GM19035 (cell line): ENCODE results near the gene GAL3ST2.
A peak's percentile ranks its signal among the peaks of the same experiment; 100 is the strongest.
"Not testable (repeated sequence)": the region's sequence is repeated elsewhere in the genome, so short reads cannot be mapped to it uniquely, and the experiment has no call there.

ENCODE experiments used
- ATAC-seq: cut with Tn5 transposase; IDR thresholded peaks from one replicate; pipeline ENCODE4 v1.9.1; 2021; ENCODE audit not compliant: unreplicated experiment

Gene GAL3ST2

DNA sequence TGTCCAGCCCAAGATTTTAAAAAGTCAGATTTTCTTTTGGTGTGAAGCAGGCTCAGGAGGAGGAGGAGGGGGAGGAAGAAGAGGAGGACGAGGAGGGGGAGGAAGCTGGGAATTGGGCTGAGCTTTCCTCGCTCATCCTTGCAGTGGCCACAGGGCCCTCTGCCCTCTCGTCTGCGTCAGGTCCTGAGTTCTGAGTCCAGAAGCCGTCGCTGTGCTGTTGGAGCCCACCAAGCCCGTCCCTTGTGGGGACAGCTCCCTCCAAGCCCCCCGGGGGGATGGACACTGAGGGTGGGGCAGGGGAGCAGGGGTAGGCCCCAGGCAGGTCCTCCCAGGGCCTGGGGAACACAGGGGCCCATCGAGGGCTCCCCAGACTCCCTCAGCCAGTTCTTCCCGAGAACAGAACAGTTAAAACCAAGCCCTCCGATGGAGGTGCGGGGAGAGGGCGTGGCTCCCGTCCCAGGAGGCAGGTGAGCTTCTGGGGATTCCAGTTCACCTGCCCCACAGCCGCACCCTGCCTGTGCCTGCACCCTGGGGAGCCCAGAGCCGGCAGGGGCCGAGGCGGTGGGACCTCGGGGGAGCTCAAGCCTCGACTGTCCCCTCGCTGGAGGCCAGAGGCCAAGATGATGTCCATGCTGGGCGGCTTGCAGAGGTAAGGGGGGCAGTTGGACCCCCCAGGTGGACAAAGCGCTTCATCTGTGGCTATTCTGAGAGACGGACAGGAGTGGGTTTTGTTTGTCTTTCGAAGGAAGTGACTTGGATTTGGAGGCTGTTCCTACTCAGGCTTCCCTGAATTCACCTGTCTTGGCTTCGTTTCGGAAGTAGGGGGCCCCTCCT lies at the start of gene GAL3ST2:
GAL3ST2 (plus strand) TSS at position 487 of the 834 bp plus-strand sequence; CDS start at position 621, 134 bp downstream.
- no peak for ATAC-seq

DNA sequence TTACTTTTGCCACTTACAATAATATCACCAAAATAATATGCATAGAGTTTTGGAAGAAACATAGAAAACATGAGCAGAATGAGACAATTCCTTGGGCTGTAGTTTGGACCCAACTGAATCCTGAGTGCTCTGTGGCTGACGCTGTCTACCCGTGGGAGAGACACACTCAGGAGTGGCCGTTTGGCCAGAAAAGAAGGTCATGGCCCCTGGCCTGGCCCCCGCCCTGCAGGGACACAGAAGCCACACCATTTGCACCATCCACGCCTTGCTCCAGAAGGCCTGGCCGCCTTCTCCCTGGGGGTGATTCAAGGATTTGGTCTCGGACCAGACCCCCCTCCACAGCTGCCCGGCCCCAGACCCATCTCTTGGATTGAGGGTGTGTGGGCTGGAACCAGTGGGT lies 48.6 kb upstream of the GAL3ST2 start:
- ATAC-seq, result no peak

DNA sequence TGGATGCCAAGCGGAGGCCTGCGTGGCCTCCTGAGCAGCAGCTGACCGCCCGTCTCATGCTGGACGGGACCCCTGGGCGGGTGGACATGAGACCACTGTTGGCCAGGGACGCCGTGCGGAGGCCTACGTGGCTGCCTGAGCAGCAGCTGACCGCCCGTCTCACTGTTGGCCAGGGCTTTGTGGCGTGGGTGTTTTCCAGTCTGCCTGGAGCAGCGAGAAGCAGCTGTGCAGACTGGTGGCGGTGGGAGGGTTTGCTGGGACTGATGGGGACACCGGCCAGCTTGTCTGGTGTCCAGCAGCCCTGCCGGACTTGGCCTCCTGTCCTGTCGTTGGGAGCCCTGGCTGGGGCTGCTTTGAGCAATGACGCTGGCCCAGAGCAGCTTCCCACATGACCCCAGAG lies 48.0 kb upstream of the GAL3ST2 start:
- no peak for ATAC-seq

DNA sequence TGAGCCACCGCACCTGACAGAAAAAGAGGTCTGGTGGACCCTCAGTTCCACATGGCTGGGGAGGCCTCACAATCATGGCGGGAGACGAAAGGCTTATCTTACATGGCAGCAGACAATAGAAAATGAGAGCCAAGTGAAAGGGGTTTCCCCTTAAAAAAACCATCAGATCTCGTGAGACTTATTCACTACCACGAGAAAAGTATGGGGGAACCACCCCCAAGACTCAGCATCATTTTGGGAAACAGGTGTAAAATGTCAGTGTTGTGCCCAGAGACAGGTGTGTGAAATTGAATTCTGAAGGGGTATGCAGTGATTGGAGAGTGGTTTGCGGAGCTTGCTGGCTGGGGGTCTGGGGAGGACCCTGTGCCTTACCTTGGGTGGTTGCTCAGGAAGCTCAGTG lies 46.8 kb upstream of the GAL3ST2 start:
- no peak for ATAC-seq

GRCh38 chr2:241730671-241731293 lies 45.8 kb upstream of the GAL3ST2 start:
- ATAC-seq, result no peak

DNA sequence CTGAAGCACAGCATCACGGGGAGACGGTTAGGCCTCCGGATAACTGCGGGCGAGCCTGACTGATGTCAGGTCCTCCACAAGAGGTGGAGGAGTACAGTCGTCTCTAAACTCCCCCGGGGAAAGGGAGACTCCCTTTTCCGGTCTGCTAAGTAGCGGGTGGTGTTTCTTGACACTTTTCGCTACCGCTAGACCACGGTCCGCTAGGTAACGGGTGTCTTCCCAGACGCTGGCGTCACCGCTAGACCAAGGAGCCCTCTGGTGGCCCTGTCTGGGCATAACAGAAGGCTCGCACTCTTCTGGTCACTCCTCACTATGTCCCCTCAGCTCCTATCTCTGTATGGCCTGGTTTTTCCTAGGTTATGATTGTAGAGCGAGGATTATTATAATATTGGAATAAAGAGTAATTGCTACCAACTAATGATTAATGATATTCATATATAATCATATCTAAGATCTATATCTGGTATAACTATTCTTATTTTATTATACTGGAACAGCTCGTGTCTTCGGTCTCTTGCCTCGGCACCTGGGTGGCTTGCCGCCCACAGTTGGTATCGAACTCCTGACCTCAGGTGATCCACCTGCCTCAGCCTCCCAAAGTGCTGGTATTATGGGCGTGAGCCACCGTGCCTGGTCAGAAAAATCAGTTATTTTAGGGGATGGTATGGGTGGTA lies 44.0 kb upstream of the GAL3ST2 start:
- ATAC-seq, result not testable (repeated sequence)

- ATAC-seq, result no peak
Observed at GRCh38 chr2:241733391-241734207, 43.0 kb upstream of the GAL3ST2 start.

GRCh38 chr2:241734208-241734466 lies 42.5 kb upstream of the GAL3ST2 start:
- no peak for ATAC-seq

DNA sequence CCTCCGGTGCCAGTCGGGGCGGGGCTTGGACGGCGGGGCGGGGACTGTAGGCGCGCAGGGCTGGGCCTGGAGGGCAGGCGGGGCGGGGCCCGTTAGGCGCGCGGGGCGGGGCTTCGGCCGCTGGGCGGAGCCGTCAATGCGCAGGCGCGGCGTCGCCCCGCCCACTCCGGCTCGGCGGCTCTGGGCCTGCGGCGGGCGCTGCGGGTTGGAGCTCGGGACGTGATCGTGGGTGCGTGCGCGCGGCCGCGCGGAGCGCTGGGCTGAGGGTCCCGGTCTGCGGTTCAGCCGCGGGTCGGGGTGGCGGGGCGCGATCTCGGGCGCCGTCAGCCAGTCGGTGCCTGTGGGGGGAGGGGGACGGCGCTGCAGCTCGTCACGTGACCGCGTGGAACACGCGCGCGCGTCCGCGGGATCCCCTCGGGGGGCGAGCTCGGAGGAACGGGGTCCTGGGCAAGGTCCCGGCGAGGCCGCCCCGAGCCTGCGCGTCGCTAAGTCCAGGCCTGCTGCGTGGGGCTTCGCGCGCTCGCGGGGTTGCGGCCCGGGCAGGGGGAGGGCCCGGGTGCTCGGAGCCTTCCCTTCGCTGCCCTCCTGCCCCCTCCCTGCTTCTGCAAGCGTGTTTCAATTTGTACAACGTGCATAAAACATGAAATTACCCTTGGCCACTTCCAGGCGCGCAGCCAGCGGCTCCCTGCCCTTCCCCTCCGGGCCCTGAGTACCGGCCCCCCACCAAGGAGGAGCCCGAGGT lies 42.0 kb upstream of the GAL3ST2 start, which contains the start of gene D2HGDH:
D2HGDH (plus strand) TSS at position 164 of the 742 bp plus-strand sequence. CDS start 595 bp downstream, outside the sequence.
- peak; percentile 86 for ATAC-seq

- no peak for ATAC-seq
Observed at GRCh38 chr2:241736111-241736510, 40.5 kb upstream of the GAL3ST2 start.

DNA sequence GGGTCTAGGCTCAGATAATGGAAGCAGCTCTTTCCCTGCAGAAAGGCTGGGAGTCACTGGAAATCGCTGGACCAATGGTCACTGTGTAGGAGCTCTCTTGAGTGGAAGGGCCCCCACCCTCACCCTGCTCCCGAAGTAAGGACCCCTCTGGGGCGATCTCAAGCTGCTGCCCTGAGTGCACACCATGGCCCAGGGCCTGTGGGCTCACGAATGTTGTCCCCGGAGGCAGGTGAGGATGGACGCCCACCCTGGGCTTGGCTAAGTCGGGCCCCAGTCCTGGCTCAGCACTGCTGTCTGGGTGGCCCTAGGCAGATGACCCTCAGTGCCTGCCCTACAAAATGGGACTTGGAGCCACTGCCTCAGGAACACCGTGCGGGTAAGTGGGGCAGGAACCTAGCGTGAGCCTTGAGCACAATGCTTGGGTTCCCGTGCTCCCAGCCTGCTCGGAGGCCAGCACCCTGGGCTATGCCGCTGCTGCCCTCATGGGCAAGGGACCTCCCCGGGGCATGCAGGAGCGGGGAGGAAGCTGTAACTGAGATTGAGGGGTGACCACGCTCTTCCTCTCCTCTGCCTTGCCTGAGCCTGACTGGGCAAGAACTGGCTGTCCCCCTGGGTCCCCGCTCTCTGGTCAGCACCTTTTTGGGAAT lies 38.5 kb upstream of the GAL3ST2 start:
- no peak for ATAC-seq

DNA sequence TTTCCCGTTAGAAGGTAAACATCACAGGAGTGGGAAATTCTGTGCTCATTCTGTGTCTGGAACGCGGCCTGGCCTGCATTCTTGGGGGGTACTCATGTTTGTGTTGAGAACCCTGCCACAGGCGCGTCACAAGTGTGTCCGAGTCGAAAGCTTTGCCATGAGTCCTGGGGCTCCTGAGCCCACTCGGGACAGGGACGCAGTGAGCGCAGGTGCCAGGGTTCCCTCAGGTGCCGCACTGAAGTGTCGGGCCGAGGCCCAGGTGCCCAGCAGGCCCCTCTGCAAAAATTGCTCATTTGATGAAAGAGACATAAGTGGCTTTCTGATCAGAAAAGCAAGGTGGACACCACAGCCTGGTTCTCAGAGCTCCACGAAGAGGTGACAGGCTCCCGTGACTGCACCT lies 37.4 kb upstream of the GAL3ST2 start:
- no peak for ATAC-seq

DNA sequence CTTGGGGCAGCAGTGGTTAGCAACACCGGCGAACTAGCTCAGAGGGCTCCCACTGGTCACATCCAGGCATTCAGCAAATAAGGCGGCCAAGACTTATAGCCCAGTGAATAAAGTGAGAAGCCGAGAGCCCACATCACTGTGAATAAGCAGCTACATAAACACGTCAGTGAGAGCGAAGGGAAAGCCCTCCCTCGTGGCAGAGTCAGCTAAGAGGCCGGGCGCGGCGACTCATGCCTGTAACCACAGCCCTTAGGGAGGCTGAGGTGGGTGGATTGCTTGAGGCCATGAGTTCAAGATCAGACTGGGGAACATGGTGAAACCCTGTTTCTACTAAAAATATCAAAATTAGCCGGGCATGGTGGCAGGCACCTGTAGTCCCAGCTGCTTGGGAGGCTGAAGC lies 37.0 kb upstream of the GAL3ST2 start:
- no peak for ATAC-seq

- ATAC-seq, result no peak
Observed at GRCh38 chr2:241741016-241741415, 35.6 kb upstream of the GAL3ST2 start.

GRCh38 chr2:241742320-241742939 lies 34.2 kb upstream of the GAL3ST2 start:
- ATAC-seq, result no peak

- not testable (repeated sequence) for ATAC-seq
Observed at GRCh38 chr2:241743008-241743407, 33.6 kb upstream of the GAL3ST2 start.

DNA sequence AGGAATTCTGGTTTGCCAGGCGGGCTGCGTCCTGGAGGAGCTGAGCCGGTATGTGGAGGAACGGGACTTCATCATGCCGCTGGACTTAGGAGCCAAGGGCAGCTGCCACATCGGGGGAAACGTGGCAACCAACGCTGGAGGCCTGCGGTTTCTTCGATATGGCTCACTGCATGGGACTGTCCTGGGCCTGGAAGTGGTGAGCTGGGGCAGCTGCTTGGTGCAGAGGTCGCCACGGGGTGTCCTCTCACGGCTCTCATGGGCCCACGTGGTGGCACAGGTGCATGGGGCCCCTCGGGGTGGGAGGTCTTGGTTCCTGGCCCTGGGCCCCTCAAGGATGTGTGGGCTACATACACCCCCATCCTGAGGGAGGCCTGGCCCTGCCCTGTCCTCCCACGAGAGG lies 33.0 kb upstream of the GAL3ST2 start:
- no peak for ATAC-seq

GRCh38 chr2:241744028-241744754 lies 32.4 kb upstream of the GAL3ST2 start:
- ATAC-seq, result no peak

DNA sequence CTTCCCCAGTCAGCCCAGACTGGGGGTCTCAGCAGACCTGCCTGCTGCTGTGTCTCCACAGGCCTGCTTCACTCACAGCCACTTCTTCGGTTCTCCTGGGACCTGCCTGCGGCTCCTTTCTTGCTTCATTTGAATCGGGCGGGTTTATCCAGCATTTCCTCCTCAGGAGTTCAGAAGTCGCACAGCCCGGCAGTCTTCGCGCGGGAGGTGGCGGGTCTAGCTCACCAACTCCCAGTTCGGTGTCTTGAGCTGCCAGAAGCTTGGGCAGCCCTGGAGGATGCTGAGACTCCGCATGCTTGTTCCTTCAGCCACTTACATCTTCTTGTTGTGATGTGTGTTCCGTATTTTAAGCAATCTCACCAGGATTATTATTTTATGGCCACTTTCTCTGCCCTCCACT lies 31.3 kb upstream of the GAL3ST2 start:
- no peak for ATAC-seq
